K562 (cell line): ENCODE results near the gene TMEM87B.

ENCODE experiments used
- ARNT ChIP-seq, 2 experiments: fragments of 450-650 bp; IDR thresholded peaks; 2 replicates each; pipeline ENCODE4 v1.6.1; 2016; ENCODE audit warnings: mild to moderate bottlenecking in 1 of 2
- RFX5 ChIP-seq: IDR thresholded peaks from 2 replicates; pipeline ENCODE4 v1.6.1; 2011; ENCODE audit warnings: low read depth, mild to moderate bottlenecking, improper control_type of control experiment, low read length
- YY1 ChIP-seq, 3 experiments: IDR thresholded peaks; 2 replicates each; pipeline ENCODE4 v1.6.1; 2011; ENCODE audit warnings: low read length in 2 of 3, mild to moderate bottlenecking in 2 of 3, moderate library complexity in 2 of 3, borderline replicate concordance in 1 of 3, control low read depth in 1 of 3, low read depth in 1 of 3; ENCODE audit not compliant: insufficient read depth in 3 of 3, insufficient replicate concordance in 2 of 3, control insufficient read depth in 1 of 3, insufficient read length in 1 of 3; ENCODE audit errors: extremely low read depth in 1 of 3
- ZNF232 ChIP-seq: sonication (generic); formaldehyde crosslinking; IDR thresholded peaks from 2 replicates; pipeline ENCODE4 v1.8.0; 2022; ENCODE audit warnings: mild to moderate bottlenecking, missing genetic modification reagents
- TF ChIP-seq, protein P1 (sequence below): sonication (generic); formaldehyde crosslinking; IDR thresholded peaks from 2 replicates; pipeline ENCODE4 v1.8.1; 2023; ENCODE audit warnings: mild to moderate bottlenecking, missing genetic modification reagents
- TF ChIP-seq, protein P2 (sequence below), 3 experiments: IDR thresholded peaks in 2 of 3; conservative IDR thresholded peaks in 1 of 3; 2 replicates each; pipeline ENCODE4 v1.5.1; 2011 to 2012; ENCODE audit warnings: low read length in 3 of 3, mild to moderate bottlenecking in 3 of 3, control low read depth in 2 of 3, improper control_type of control experiment in 1 of 3, inconsistent platforms in 1 of 3, low read depth in 1 of 3, mixed read lengths in 1 of 3, moderate library complexity in 1 of 3; ENCODE audit not compliant: insufficient read depth in 2 of 3

DNA sequence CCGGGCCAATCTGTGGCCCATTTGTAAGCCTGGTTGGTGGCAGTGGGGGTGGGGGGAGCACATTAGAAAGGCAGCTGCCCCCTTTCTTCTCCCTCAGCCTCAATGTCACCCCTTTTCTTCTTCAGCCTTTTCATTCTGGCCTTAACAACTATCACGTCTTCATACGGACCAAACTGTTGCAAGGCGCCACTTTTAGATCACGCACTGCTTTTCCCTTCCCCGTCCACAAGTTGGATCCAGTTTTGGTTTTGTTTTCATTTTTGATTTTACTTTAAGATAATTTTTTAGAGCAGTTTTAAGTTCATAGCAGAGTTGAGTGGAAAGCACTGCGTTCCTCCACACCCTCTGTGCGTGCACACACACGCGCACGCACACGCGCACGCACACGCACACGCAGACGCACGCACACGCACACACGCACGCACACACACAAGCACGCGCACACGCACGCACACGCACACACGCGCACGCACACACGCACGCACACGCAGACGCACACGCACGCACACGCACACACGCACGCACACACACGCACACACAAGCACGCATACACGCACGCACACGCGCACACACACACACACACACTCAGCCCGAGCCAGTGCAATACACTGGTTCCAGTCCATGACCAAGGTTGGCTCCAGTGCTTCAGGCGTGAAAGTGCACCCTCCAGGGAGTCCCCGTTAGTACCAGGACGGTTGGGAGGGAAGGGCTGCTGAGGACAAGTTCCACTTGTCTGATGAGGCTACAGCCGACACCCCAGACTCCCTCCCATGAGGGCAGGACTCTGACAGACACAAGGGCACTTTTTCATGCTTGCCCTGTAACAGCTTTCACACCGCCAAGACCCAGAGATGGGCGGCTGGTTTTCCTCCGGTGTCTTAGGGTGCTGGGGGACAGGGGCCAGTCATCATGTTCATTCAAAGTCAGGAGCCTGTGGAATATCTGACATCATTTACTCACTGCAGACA is 105.5 kb downstream of the TMEM87B start:
- TF ChIP-seq RFX5 = no peak
- TF ChIP-seq ZNF232 (CRISPR knock-in tag) = no peak
- TF ChIP-seq ARNT (IDR thresholded peaks at IDR 0.05) = no peak
- TF ChIP-seq YY1 (IDR thresholded peaks at IDR 0.05; ENCODE audit: borderline replicate concordance in 1 of 3, control insufficient read depth in 1 of 3, extremely low read depth in 1 of 3, insufficient read depth in 3 of 3, insufficient read length in 1 of 3, insufficient replicate concordance in 2 of 3, low read depth in 1 of 3, low read length in 2 of 3) = no peak
- TF ChIP-seq, protein P1, sequence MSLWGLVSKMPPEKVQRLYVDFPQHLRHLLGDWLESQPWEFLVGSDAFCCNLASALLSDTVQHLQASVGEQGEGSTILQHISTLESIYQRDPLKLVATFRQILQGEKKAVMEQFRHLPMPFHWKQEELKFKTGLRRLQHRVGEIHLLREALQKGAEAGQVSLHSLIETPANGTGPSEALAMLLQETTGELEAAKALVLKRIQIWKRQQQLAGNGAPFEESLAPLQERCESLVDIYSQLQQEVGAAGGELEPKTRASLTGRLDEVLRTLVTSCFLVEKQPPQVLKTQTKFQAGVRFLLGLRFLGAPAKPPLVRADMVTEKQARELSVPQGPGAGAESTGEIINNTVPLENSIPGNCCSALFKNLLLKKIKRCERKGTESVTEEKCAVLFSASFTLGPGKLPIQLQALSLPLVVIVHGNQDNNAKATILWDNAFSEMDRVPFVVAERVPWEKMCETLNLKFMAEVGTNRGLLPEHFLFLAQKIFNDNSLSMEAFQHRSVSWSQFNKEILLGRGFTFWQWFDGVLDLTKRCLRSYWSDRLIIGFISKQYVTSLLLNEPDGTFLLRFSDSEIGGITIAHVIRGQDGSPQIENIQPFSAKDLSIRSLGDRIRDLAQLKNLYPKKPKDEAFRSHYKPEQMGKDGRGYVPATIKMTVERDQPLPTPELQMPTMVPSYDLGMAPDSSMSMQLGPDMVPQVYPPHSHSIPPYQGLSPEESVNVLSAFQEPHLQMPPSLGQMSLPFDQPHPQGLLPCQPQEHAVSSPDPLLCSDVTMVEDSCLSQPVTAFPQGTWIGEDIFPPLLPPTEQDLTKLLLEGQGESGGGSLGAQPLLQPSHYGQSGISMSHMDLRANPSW = no peak
- TF ChIP-seq, protein P2, sequence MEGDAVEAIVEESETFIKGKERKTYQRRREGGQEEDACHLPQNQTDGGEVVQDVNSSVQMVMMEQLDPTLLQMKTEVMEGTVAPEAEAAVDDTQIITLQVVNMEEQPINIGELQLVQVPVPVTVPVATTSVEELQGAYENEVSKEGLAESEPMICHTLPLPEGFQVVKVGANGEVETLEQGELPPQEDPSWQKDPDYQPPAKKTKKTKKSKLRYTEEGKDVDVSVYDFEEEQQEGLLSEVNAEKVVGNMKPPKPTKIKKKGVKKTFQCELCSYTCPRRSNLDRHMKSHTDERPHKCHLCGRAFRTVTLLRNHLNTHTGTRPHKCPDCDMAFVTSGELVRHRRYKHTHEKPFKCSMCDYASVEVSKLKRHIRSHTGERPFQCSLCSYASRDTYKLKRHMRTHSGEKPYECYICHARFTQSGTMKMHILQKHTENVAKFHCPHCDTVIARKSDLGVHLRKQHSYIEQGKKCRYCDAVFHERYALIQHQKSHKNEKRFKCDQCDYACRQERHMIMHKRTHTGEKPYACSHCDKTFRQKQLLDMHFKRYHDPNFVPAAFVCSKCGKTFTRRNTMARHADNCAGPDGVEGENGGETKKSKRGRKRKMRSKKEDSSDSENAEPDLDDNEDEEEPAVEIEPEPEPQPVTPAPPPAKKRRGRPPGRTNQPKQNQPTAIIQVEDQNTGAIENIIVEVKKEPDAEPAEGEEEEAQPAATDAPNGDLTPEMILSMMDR (IDR thresholded peaks at IDR 0.05 in 2 of 3, conservative IDR thresholded peaks at IDR 0.05 in 1 of 3; ENCODE audit: insufficient read depth in 2 of 3, low read depth in 1 of 3, low read length in 3 of 3) = no peak
